Spleen (tissue), 11 donors: ENCODE measurements around the gene AMOTL1. TPM values are rescaled to one million over a fixed set of nuclear protein-coding genes. Genes with fewer than 3 reads are reported as not detected.

Experiments
- DNase-seq: peaks from one replicate; pipeline ENCODE4 v3.0.0-alpha.2; 2020
- H3K27ac ChIP-seq, 8 donors: fragments of 200-600 bp; sonication (generic) in 7 of 8; 1 replicate in 4 of 8; 2 replicates in 4 of 8; pipeline versions ENCODE4 v1.5.0 to v1.8.0; 2016 to 2021; ENCODE audit warnings: inconsistent platforms in 4 of 8, mild to moderate bottlenecking in 4 of 8, moderate library complexity in 1 of 8
- H3K27me3 ChIP-seq, 7 donors: fragments of 200-600 bp; sonication (generic) in 6 of 7; replicated peaks in 1 of 7; 1 replicate in 4 of 7; 2 replicates in 3 of 7; pipeline versions ENCODE4 v1.5.0 to v1.8.0; 2016 to 2021; ENCODE audit warnings: inconsistent platforms in 3 of 7, mild to moderate bottlenecking in 1 of 7
- H3K36me3 ChIP-seq, 6 donors: fragments of 200-600 bp; sonication (generic) in 5 of 6; 1 replicate in 4 of 6; 2 replicates in 2 of 6; pipeline versions ENCODE4 v1.5.0 to v1.8.0; 2016 to 2021; ENCODE audit warnings: inconsistent platforms in 2 of 6
- H3K4me1 ChIP-seq, 6 donors: fragments of 200-600 bp; sonication (generic) in 5 of 6; 1 replicate in 3 of 6; 2 replicates in 3 of 6; pipeline versions ENCODE4 v1.5.0 to v1.8.0; 2016 to 2021; ENCODE audit warnings: inconsistent platforms in 3 of 6
- H3K4me3 ChIP-seq, 8 donors: fragments of 200-600 bp; sonication (generic) in 7 of 8; 1 replicate in 4 of 8; 2 replicates in 4 of 8; pipeline versions ENCODE4 v1.5.0 to v1.8.0; 2016 to 2021; ENCODE audit warnings: inconsistent platforms in 4 of 8, mild to moderate bottlenecking in 4 of 8, moderate library complexity in 2 of 8
- H3K9me3 ChIP-seq, 8 donors: fragments of 200-600 bp; sonication (generic) in 7 of 8; 1 replicate in 4 of 8; 2 replicates in 4 of 8; pipeline versions ENCODE4 v1.5.0 to v1.8.0; 2016 to 2021; ENCODE audit warnings: inconsistent platforms in 4 of 8
- POLR2A ChIP-seq, 3 donors: fragments of 450-650 bp; IDR thresholded peaks; one replicate each; pipeline ENCODE4 v1.5.1; 2017; ENCODE audit warnings: antibody characterized with exemption in 3 of 3, mild to moderate bottlenecking in 1 of 3
- POLR2AphosphoS5 ChIP-seq, 3 donors: sonication (generic); formaldehyde crosslinking; IDR thresholded peaks; one replicate each; pipeline ENCODE4 v1.5.1; 2017; ENCODE audit warnings: antibody characterized with exemption in 3 of 3
- WGBS, 5 donors: extraction: QIAGEN DNeasy Blood & Tissue Kit in 3 of 5; methylation state at CpG; one replicate each; pipeline versions ENCODE4 v1.1.5 to v1.1.7; 2013 to 2018; 5-methylcytosine and 5-hydroxymethylcytosine counted together
- intact Hi-C: fragments of 100-400 bp; cut with DNase I; formaldehyde crosslinking; loops from one replicate; pipeline ENCODE4 v1.15.0; 2023; ENCODE audit warnings: low total_unique reads
- polyA plus RNA-seq, 3 donors: library from polyadenylated mRNA; stranded (reverse); fragments of 200-250 nt; gene quantifications; one replicate each; pipeline ENCODE4 v1.2.1, GENCODE V29; 2013
- total RNA-seq, 7 donors: library from RNA; depleted of rRNA in 3 of 7; stranded (reverse); fragments of >200 nt in 3 of 7; fragmentation: NEBNext Ultra II Directional in 4 of 7; extraction: Animal tissue kit (Norgen Biotek cat#: 25700) in 4 of 7; gene quantifications; one replicate each; pipeline versions ENCODE4 v1.1.0 to v1.2.1, GENCODE V29; 2016 to 2021
- TF ChIP-seq, protein P1 (sequence below), 11 experiments: fragments of 200-600 bp in 7 of 11; fragments of 450-650 bp in 4 of 11; sonication (generic) in 4 of 11; IDR thresholded peaks in 8 of 11; conservative IDR thresholded peaks in 3 of 11; 1 replicate in 7 of 11; 2 replicates in 4 of 11; pipeline versions ENCODE4 v1.4.0 to v1.8.0; 2016 to 2021; ENCODE audit warnings: antibody characterized with exemption in 11 of 11, inconsistent platforms in 4 of 11, mild to moderate bottlenecking in 1 of 11
- donor health status: healthy with polysubstance abuse.
- donor health status: DM: no; HTN: no; CAD: no; lungs with moderate emphysema.
- donor health status: DM: no; HTN: no; CAD: no.
- donor health status: Bipolar disorder and iron deficiency.
- donor health status: healthy.
- donor health status: DM: no; HTN: no; CAD: no.
- donor health status: DM: yes; HTN: yes; CAD: no.

Gene AMOTL1
- total and polyA plus RNA-seq, 10 donors = 1.4 to 43.9 (median 29.7) TPM

- 54 to 76% (median 60%) methylated on average over 1 of the region's 1 CpG for WGBS, 5 donors
- intact Hi-C loops = no loop called here
- peaks cover 0 to 33% (median 8%) of the 10 kb centered on the region in 6 donors for H3K4me1 ChIP-seq
- no peaks in the 10 kb centered on the region for H3K36me3 ChIP-seq
- H3K9me3 ChIP-seq = no peaks in the 10 kb centered on the region
- no peak overlapping the region for H3K27ac ChIP-seq
- peaks cover 0 to 9% (median 0%) of the 10 kb centered on the region in 7 donors for H3K27me3 ChIP-seq
- no peak for DNase-seq
- H3K4me3 ChIP-seq = no peak overlapping the region
- TF ChIP-seq POLR2AphosphoS5 (IDR thresholded peaks at IDR 0.05) (no peak), POLR2A (IDR thresholded peaks at IDR 0.05) (no peak)
- TF ChIP-seq, protein P1, sequence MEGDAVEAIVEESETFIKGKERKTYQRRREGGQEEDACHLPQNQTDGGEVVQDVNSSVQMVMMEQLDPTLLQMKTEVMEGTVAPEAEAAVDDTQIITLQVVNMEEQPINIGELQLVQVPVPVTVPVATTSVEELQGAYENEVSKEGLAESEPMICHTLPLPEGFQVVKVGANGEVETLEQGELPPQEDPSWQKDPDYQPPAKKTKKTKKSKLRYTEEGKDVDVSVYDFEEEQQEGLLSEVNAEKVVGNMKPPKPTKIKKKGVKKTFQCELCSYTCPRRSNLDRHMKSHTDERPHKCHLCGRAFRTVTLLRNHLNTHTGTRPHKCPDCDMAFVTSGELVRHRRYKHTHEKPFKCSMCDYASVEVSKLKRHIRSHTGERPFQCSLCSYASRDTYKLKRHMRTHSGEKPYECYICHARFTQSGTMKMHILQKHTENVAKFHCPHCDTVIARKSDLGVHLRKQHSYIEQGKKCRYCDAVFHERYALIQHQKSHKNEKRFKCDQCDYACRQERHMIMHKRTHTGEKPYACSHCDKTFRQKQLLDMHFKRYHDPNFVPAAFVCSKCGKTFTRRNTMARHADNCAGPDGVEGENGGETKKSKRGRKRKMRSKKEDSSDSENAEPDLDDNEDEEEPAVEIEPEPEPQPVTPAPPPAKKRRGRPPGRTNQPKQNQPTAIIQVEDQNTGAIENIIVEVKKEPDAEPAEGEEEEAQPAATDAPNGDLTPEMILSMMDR (IDR thresholded peaks at IDR 0.05 in 8 of 11, conservative IDR thresholded peaks at IDR 0.05 in 3 of 11) = no peak
Observed at GRCh38 chr11:94753630-94754029, 14.5 kb upstream of the AMOTL1 start.

GRCh38 chr11:94754335-94754734 lies 13.8 kb upstream of the AMOTL1 start:
- WGBS, 5 donors = 42 to 67% (median 63%) methylated on average over 2 of the region's 2 CpGs
- Histone ChIP-seq H3K36me3 (no peaks in the 10 kb centered on the region), H3K4me3 (no peak overlapping the region), H3K27ac (no peak overlapping the region), H3K27me3 (peaks cover 0 to 9% (median 0%) of the 10 kb centered on the region in 7 donors), H3K9me3 (no peaks in the 10 kb centered on the region), H3K4me1 (peaks cover 0 to 33% (median 8%) of the 10 kb centered on the region in 6 donors)
- intact Hi-C loops = no loop called here
- TF ChIP-seq POLR2AphosphoS5 (IDR thresholded peaks at IDR 0.05) = no peak
- TF ChIP-seq POLR2A (IDR thresholded peaks at IDR 0.05) = no peak
- TF ChIP-seq, protein P1 (IDR thresholded peaks at IDR 0.05 in 8 of 11, conservative IDR thresholded peaks at IDR 0.05 in 3 of 11) = no peak
- no peak for DNase-seq

GRCh38 chr11:94754819-94755218 lies 13.3 kb upstream of the AMOTL1 start:
- no peak for DNase-seq
- Histone ChIP-seq H3K36me3 (no peaks in the 10 kb centered on the region), H3K9me3 (no peaks in the 10 kb centered on the region), H3K27ac (no peak overlapping the region), H3K4me3 (no peak overlapping the region), H3K4me1 (peaks cover 0 to 32% (median 8%) of the 10 kb centered on the region in 6 donors), H3K27me3 (peaks cover 0 to 9% (median 0%) of the 10 kb centered on the region in 7 donors)
- intact Hi-C loops = no loop called here
- WGBS, 5 donors = 87 to 99% (median 94%) methylated on average over 2 of the region's 2 CpGs
- TF ChIP-seq, protein P1 (IDR thresholded peaks at IDR 0.05 in 8 of 11, conservative IDR thresholded peaks at IDR 0.05 in 3 of 11) = no peak
- no peak for TF ChIP-seq POLR2AphosphoS5 (IDR thresholded peaks at IDR 0.05)
- TF ChIP-seq POLR2A (IDR thresholded peaks at IDR 0.05) = no peak

DNA sequence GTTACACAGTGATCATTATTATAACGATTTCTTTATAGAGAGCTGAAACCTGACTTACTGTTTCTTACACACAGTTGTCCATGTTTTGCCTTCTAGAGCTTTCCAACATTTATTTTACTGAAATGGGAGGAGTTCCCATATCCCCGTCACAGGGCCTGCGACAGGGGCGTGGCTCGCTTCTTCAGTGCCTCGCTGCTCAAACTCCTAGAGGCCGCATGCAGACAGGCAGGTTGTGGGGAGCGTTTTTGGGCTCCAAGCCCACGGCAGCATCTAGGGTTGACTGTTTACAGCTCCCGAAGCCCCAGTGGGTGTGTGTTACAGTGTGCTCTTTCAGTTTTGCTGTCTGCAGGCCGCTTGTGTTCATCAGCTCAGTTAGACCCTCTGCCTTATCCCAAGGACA lies 12.7 kb upstream of the AMOTL1 start:
- intact Hi-C loops = no loop called here
- WGBS, 5 donors = 91 to 95% (median 93%) methylated on average over 11 of the region's 11 CpGs
- H3K27me3 ChIP-seq = peaks cover 0 to 9% (median 0%) of the 10 kb centered on the region in 7 donors
- no peak overlapping the region for H3K4me3 ChIP-seq
- peaks cover 0 to 25% (median 4%) of the 10 kb centered on the region in 6 donors for H3K4me1 ChIP-seq
- H3K27ac ChIP-seq = no peak overlapping the region
- DNase-seq = no peak
- no peaks in the 10 kb centered on the region for H3K9me3 ChIP-seq
- no peaks in the 10 kb centered on the region for H3K36me3 ChIP-seq
- TF ChIP-seq POLR2AphosphoS5 (IDR thresholded peaks at IDR 0.05) (no peak), POLR2A (IDR thresholded peaks at IDR 0.05) (no peak)
